ENCODE measurements around the gene HLA-DMA.
"Not testable (repeated sequence)": the region's sequence is repeated elsewhere in the genome, so short reads cannot be mapped to it uniquely, and the experiment has no call there.

Gene HLA-DMA

GRCh38 chr6:32947552-32948465 lies 5.1 kb downstream of the HLA-DMA start:
- TF ChIP-seq POU2F2 (IDR thresholded peaks at IDR 0.05; ENCODE audit: low read depth, low read length) (peak; percentile 96), POLR2AphosphoS5 (IDR thresholded peaks at IDR 0.05; ENCODE audit: low read depth, low read length) (peak; percentile 84), SPI1 (IDR thresholded peaks at IDR 0.05; ENCODE audit: low read depth, low read length) (no peak), POLR2A (IDR thresholded peaks at IDR 0.05; ENCODE audit: low read depth, low read length) (peak; percentile 79), TAF1 (IDR thresholded peaks at IDR 0.05; ENCODE audit: low read depth, low read length) (no peak), PAX5 (IDR thresholded peaks at IDR 0.05; ENCODE audit: insufficient read depth, low read length, severe bottlenecking) (no peak)
- DNase-seq (ENCODE audit: insufficient read length, low spot score) (no peak), FAIRE-seq (peak; percentile 91)

- DNase-seq (ENCODE audit: insufficient read length, low spot score) (no peak), FAIRE-seq (no peak)
- TF ChIP-seq POLR2AphosphoS5 (IDR thresholded peaks at IDR 0.05; ENCODE audit: low read depth, low read length) (no peak), SPI1 (IDR thresholded peaks at IDR 0.05; ENCODE audit: low read depth, low read length) (no peak), PAX5 (IDR thresholded peaks at IDR 0.05; ENCODE audit: insufficient read depth, low read length, severe bottlenecking) (no peak), TAF1 (IDR thresholded peaks at IDR 0.05; ENCODE audit: low read depth, low read length) (no peak), POLR2A (IDR thresholded peaks at IDR 0.05; ENCODE audit: low read depth, low read length) (no peak), POU2F2 (IDR thresholded peaks at IDR 0.05; ENCODE audit: low read depth, low read length) (no peak)
Observed at GRCh38 chr6:32946893-32947292, 6.0 kb downstream of the HLA-DMA start.

GRCh38 chr6:32945953-32946352 lies 6.9 kb downstream of the HLA-DMA start:
- FAIRE-seq (no peak), DNase-seq (ENCODE audit: insufficient read length, low spot score) (no peak)
- TF ChIP-seq POLR2AphosphoS5 (IDR thresholded peaks at IDR 0.05; ENCODE audit: low read depth, low read length): no peak
- no peak for TF ChIP-seq SPI1 (IDR thresholded peaks at IDR 0.05; ENCODE audit: low read depth, low read length)
- no peak for TF ChIP-seq POU2F2 (IDR thresholded peaks at IDR 0.05; ENCODE audit: low read depth, low read length)
- no peak for TF ChIP-seq PAX5 (IDR thresholded peaks at IDR 0.05; ENCODE audit: insufficient read depth, low read length, severe bottlenecking)
- TF ChIP-seq TAF1 (IDR thresholded peaks at IDR 0.05; ENCODE audit: low read depth, low read length): no peak
- no peak for TF ChIP-seq POLR2A (IDR thresholded peaks at IDR 0.05; ENCODE audit: low read depth, low read length)

GRCh38 chr6:32945108-32945760 lies 7.7 kb downstream of the HLA-DMA start:
- TF ChIP-seq TAF1 (IDR thresholded peaks at IDR 0.05; ENCODE audit: low read depth, low read length): 0 out of 2 replicates have a peak, but pooled peaks have one; percentile 30
- no peak; the same call in 1 of the 2 replicates for TF ChIP-seq POLR2AphosphoS5 (IDR thresholded peaks at IDR 0.05; ENCODE audit: low read depth, low read length)
- TF ChIP-seq POLR2A (IDR thresholded peaks at IDR 0.05; ENCODE audit: low read depth, low read length): peak; percentile 42
- TF ChIP-seq PAX5 (IDR thresholded peaks at IDR 0.05; ENCODE audit: insufficient read depth, low read length, severe bottlenecking): no peak
- TF ChIP-seq POU2F2 (IDR thresholded peaks at IDR 0.05; ENCODE audit: low read depth, low read length): peak; percentile 46
- FAIRE-seq (peak; percentile 91), DNase-seq (ENCODE audit: insufficient read length, low spot score) (no peak)

GRCh38 chr6:32943864-32944649 lies 8.8 kb downstream of the HLA-DMA start:
- peak; percentile 89 for TF ChIP-seq POLR2A (IDR thresholded peaks at IDR 0.05; ENCODE audit: low read depth, low read length)
- no peak for TF ChIP-seq PAX5 (IDR thresholded peaks at IDR 0.05; ENCODE audit: insufficient read depth, low read length, severe bottlenecking)
- TF ChIP-seq POU2F2 (IDR thresholded peaks at IDR 0.05; ENCODE audit: low read depth, low read length): peak; percentile 61
- TF ChIP-seq TAF1 (IDR thresholded peaks at IDR 0.05; ENCODE audit: low read depth, low read length): peak; percentile 53; the same call in 1 of the 2 replicates
- peak; percentile 90 for TF ChIP-seq POLR2AphosphoS5 (IDR thresholded peaks at IDR 0.05; ENCODE audit: low read depth, low read length)
- TF ChIP-seq SPI1 (IDR thresholded peaks at IDR 0.05; ENCODE audit: low read depth, low read length): peak; percentile 99
- FAIRE-seq (peak; percentile 97), DNase-seq (ENCODE audit: insufficient read length, low spot score) (no peak)

GRCh38 chr6:32942555-32943123 lies 10.3 kb downstream of the HLA-DMA start:
- peak; percentile 67 for FAIRE-seq
- not testable (repeated sequence) for DNase-seq (ENCODE audit: insufficient read length, low spot score)

GRCh38 chr6:32941214-32941768 lies 11.6 kb downstream of the HLA-DMA start:
- TF ChIP-seq POLR2AphosphoS5 (IDR thresholded peaks at IDR 0.05; ENCODE audit: low read depth, low read length) (no peak; the same call in 1 of the 2 replicates), POU2F2 (IDR thresholded peaks at IDR 0.05; ENCODE audit: low read depth, low read length) (peak; percentile 62), TAF1 (IDR thresholded peaks at IDR 0.05; ENCODE audit: low read depth, low read length) (no peak), SPI1 (IDR thresholded peaks at IDR 0.05; ENCODE audit: low read depth, low read length) (peak; percentile 50; the same call in 1 of the 2 replicates), POLR2A (IDR thresholded peaks at IDR 0.05; ENCODE audit: low read depth, low read length) (no peak), PAX5 (IDR thresholded peaks at IDR 0.05; ENCODE audit: insufficient read depth, low read length, severe bottlenecking) (peak; percentile 99)
- FAIRE-seq (no peak), DNase-seq (ENCODE audit: insufficient read length, low spot score) (no peak)

- DNase-seq (ENCODE audit: insufficient read length, low spot score) (peak; percentile 42), FAIRE-seq (peak; percentile 98)
- TF ChIP-seq POLR2AphosphoS5 (IDR thresholded peaks at IDR 0.05; ENCODE audit: low read depth, low read length): peak; percentile 84
- TF ChIP-seq POU2F2 (IDR thresholded peaks at IDR 0.05; ENCODE audit: low read depth, low read length): peak; percentile 83; the same call in 1 of the 2 replicates
- TF ChIP-seq TAF1 (IDR thresholded peaks at IDR 0.05; ENCODE audit: low read depth, low read length): peak; percentile 69
- TF ChIP-seq POLR2A (IDR thresholded peaks at IDR 0.05; ENCODE audit: low read depth, low read length): peak; percentile 88
- TF ChIP-seq SPI1 (IDR thresholded peaks at IDR 0.05; ENCODE audit: low read depth, low read length): no peak
- TF ChIP-seq PAX5 (IDR thresholded peaks at IDR 0.05; ENCODE audit: insufficient read depth, low read length, severe bottlenecking): no peak
Observed at GRCh38 chr6:32940656-32941213, 12.2 kb downstream of the HLA-DMA start, which contains the start of gene HLA-DMB. TSS of gene HLA-DMB (minus strand) at chr6:32941028. CDS start at chr6:32940807, 221 bp downstream.
